Stimulated activated CD4-positive, alpha-beta T cell treated with anti-CD3 and anti-CD28 coated beads, Interleukin-15, amount 100 ng/mL, for 24 hours (primary cell): ENCODE results near the gene AMHR2.

Experiments used
- DNase-seq: peaks from one replicate; pipeline ENCODE4 v3.0.0-alpha.2; 2020

AMHR2 gene

GRCh38 chr12:53453953-53454640, 30.4 kb downstream of the AMHR2 start:
- no peak for DNase-seq

GRCh38 chr12:53454707-53455106, 31.1 kb downstream of the AMHR2 start:
- DNase-seq, result no peak

GRCh38 chr12:53456654-53457366, 33.2 kb downstream of the AMHR2 start:
- no peak for DNase-seq

DNA sequence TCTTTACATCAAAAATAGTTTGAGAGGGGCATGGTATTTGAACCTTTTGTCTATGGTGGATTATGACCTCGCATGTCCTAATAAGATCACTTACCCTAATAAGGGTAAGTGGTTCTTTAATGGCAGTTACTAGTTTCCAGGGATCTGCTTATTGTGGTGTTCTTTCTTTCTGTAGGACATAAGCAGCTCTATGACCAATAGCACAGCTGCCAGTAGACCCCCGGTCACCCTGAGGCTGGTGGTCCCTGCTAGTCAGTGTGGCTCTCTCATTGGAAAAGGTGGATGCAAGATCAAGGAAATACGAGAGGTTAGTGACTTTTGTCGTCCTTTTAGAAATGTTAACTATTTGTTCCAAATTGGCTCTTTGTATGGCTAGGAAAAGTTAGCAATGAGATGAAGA, 35.4 kb downstream of the AMHR2 start:
- DNase-seq, result no peak

DNA sequence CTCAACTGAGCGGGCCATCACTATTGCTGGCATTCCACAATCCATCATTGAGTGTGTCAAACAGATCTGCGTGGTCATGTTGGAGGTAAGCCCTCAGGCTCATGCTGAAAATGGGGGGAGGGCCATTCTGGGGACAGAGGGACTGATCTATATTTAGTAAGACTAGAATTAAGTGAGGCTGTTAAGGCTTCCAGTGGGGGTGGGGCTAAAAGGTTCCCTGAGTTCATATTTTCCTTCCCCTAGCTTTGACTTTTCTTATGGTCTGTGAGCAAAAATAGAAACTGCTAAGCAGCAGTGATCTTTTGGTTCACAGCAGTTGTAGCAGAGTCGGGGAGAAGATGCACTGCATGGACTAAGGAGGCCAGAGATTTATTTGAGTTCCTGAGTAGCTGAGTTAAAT, 37.4 kb downstream of the AMHR2 start:
- no peak for DNase-seq

DNA sequence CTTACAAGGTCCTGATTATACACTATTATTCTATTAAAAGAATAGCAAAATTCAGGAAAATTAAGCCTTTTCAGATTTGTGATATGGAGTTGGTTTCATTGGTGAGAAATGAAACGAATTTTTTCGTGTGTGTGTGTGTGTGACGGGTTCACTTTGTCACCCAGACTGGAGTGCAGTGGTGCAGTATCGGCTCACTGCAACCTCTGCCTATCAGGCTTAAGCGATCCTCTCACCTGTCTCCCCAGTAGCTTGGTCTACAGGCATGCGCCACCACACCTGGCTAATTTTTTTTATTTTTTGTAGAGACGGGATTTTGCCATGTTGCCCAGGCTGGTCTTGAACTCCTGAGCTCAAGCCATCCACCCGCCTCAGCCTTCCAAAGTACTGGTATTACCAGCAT, 37.9 kb downstream of the AMHR2 start:
- no peak for DNase-seq

DNA sequence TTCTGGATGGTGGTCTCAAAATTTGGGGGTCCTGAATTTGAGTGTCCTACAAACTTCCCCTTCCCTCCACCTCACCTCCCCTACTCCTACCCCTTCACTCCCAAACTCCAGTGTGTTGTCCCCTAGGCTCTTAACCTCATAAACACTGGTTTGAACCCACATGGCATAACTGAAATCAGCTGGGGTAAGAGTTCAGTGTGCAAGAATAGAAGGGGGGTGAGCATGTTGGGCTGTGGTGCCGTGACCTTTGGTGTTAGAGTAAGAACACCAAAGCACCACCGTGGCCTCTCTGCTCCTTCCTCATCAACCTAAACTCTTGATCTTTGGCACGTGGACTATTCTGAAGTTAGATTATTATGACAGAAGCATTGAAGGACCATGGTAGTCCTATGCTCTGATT, 39.3 kb downstream of the AMHR2 start:
- no peak for DNase-seq

- no peak for DNase-seq
Observed at GRCh38 chr12:53463802-53464560, 40.3 kb downstream of the AMHR2 start.

DNA sequence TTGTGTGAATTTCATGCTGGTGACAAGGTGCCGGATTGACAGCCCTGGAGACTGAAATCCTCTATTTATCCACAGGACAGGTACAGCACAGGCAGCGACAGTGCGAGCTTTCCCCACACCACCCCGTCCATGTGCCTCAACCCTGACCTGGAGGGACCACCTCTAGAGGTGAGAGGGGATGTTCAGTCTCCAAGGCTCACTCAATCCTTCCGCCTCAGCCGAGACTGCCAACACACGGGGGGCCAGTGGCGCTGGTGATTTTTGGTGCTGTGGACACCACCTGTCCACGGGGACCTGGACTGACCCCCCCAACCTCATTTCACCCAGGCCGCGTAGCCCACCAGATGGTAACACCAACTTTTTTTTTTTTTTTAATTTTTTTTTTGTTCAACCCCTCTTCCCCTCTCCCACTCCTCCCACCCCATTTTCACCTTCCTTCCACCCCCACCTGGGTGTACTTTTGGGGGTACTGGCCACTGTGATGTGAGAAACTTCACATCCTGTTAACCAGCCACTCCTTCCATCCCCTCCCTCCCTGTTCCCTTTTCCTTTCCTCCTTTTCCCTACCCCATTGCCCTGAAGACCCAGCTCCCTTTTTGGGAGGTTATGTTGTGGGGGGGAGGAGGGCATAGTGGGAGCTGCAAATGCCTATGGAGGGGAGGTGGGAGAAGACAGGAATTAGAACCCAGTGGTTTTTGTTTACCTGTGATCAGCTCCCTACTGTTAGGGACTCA, 41.2 kb downstream of the AMHR2 start:
- DNase-seq, result no peak

GRCh38 chr12:53465679-53466078, 42.0 kb downstream of the AMHR2 start:
- no peak for DNase-seq

- DNase-seq, result no peak
Observed at GRCh38 chr12:53466640-53467039, 43.0 kb downstream of the AMHR2 start.

- no peak for DNase-seq
Observed at GRCh38 chr12:53467082-53467481, 43.4 kb downstream of the AMHR2 start.

DNA sequence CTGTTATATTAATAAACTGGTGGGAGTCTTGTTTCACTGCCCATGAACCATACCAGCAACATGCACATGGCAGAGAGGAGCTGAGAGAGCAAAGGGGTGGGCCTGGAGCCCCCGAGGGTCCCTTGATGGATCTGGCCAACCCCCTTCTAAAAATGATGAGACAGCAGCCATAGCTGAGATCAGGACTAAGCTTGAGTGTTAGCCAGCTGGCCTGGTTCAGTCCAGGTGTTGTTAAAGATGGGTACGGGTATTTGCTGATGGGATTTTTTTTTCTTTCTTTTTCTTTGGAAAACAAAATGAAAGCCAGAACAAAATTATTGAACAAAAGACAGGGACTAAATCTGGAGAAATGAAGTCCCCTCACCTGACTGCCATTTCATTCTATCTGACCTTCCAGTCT, 44.2 kb downstream of the AMHR2 start:
- DNase-seq, result no peak

DNA sequence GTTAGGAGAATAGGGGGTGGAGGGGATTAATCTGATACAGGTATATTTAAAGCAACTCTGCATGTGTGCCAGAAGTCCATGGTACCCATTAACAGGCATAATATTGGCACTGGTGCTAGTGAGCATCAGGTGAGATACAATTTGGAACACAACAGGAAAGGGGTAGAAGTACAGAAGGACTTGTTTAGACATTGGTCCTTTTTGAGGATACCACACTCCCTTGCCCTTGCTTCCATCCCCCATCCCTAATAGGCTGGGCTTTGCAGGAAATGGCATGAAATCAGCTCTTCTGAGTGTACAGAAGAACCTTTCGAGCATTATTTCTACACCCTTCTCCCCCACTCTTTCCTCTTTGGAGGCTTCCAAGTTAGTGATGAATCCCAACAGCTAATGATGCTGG, 44.6 kb downstream of the AMHR2 start:
- DNase-seq, result no peak

GRCh38 chr12:53472056-53472582, 48.5 kb downstream of the AMHR2 start:
- no peak for DNase-seq

DNA sequence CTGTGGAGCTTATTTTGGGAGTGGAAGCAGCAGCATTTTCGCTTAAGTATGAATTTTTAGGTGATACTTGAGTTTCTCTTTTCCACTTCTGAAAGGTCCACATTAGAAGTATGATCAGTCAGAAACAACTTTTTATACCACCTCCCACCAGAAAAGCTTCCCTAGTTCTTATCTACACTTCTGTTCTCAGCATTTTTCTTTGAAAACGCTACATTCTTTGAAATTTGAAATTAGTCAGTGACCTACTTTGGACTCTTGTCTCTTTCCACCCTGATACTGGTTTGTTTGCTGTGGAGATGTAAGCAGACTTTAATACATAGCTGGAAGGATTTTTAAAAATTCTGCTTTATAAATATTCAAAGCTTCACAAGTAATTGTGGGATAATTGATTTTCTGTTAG, 50.4 kb downstream of the AMHR2 start:
- DNase-seq, result no peak

DNA sequence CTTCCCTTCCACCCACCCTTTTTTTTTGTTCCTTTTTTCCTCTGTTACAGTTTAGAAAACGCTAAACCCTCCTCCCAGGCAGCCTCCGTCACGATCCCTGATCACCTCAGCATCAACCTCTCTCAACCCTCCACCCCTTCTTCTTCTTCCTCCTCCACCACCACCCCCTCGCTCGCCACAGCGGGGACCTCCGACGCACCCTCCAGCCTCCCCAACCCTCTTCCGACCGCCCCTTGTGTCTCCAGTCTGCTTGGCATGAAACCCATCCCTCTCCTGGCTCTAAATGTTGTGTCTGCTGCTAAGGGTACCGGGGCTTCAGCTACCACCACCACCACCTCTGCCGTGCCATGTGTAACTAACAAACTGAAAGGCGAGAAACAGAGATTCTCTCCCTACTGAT, 51.2 kb downstream of the AMHR2 start:
- no peak for DNase-seq

- no peak for DNase-seq
Observed at GRCh38 chr12:53476769-53477209, 53.1 kb downstream of the AMHR2 start.

GRCh38 chr12:53478865-53479264, 55.2 kb downstream of the AMHR2 start:
- DNase-seq, result no peak

DNA sequence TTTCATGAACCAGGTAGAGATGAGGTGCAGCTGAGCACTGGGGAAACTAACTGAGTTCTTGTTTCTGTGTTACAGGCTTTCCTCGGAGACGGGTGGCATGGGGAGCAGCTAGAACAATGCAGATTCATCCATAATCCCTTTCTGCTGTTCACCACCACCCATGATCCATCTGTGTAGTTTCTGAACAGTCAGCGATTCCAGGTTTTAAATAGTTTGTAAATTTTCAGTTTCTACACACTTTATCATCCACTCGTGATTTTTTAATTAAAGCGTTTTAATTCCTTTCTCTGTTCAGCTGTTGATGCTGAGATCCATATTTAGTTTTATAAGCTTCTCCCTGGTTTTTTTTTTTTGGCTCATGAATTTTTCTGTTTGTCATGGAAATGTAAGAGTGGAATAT, 55.7 kb downstream of the AMHR2 start:
- no peak for DNase-seq

GRCh38 chr12:53480491-53481442, 57.1 kb downstream of the AMHR2 start:
- peak; percentile 2 for DNase-seq
